Fibroblast of mammary gland (primary cell): ENCODE data around the gene ZFHX2.

ENCODE experiments used
- DNase-seq: peaks from one replicate; pipeline ENCODE4 v3.0.0-alpha.2; 2010; ENCODE audit warnings: low read depth
- H3K4me3 ChIP-seq: 2 replicates; pipeline ENCODE4 v1.5.1; 2011; ENCODE audit warnings: low read depth, mild to moderate bottlenecking, low read length, moderate library complexity; ENCODE audit not compliant: control insufficient read depth
- TF ChIP-seq, protein P1 (sequence below): conservative IDR thresholded peaks from 2 replicates; pipeline ENCODE4 v1.5.1; 2011; ENCODE audit warnings: low read depth, low read length, inconsistent platforms; ENCODE audit not compliant: control insufficient read depth, insufficient read depth

The ZFHX2 gene

DNA sequence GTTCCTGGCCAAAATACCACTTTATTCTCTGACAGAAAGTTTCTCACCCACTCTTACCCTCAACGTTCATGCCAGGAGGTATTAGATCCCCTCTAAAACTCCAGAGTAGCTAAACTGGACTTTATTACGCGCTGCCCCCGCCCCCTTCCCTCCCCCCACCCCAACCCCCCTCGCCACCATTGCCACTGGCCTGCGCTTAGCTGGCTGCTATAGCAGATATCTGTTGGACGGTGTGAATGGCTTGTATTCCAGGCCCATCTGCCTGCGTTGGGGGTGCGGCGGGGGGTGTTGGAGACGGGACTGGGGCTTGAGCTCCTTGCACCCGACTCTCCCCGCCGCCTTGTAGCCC lies 3.9 kb upstream of the ZFHX2 start:
- TF ChIP-seq, protein P1, sequence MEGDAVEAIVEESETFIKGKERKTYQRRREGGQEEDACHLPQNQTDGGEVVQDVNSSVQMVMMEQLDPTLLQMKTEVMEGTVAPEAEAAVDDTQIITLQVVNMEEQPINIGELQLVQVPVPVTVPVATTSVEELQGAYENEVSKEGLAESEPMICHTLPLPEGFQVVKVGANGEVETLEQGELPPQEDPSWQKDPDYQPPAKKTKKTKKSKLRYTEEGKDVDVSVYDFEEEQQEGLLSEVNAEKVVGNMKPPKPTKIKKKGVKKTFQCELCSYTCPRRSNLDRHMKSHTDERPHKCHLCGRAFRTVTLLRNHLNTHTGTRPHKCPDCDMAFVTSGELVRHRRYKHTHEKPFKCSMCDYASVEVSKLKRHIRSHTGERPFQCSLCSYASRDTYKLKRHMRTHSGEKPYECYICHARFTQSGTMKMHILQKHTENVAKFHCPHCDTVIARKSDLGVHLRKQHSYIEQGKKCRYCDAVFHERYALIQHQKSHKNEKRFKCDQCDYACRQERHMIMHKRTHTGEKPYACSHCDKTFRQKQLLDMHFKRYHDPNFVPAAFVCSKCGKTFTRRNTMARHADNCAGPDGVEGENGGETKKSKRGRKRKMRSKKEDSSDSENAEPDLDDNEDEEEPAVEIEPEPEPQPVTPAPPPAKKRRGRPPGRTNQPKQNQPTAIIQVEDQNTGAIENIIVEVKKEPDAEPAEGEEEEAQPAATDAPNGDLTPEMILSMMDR = no peak
- no peak for DNase-seq
- peak overlapping the region; percentile 90 for H3K4me3 ChIP-seq

- TF ChIP-seq, protein P1 = no peak
- DNase-seq = no peak
- H3K4me3 ChIP-seq = peak overlapping the region; percentile 60
These were observed 726 bp downstream of the ZFHX2 start for GRCh38 chr14:23550812-23551265.

DNA sequence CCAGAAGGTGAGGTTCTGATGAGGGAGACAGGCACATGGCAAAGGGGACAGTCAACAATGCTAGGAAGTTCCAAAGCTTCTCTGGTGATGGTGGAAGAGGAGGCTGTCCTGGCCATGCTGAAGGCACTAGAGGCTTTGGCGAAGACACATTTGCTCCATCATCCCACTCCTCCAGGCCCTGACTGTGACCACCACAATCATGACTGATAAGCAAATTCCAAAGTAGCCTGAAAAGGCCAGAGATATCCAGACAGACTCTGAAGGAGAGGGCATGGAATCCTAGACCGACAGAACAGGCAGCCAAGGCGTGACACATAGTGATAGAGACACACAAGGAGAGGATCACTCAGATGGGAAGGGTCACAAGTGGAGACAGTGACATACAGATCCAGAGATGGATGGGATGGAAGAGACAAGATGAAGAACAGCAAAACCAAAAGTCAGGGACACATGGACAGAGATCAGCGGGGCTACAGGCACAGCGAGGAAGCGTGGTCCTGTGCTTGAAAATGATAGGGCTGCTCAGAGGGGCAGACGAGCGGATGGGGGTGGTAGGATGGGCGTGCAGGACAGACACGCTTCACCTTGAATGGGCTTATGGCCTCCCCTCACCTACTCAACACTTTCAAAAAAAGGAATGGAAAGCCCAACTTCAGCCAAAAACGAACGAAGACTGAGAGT lies 1.3 kb downstream of the ZFHX2 start:
- peak overlapping the region; percentile 60 for H3K4me3 ChIP-seq
- TF ChIP-seq, protein P1 = no peak
- DNase-seq = no peak

GRCh38 chr14:23548351-23549318 lies 2.9 kb downstream of the ZFHX2 start:
- DNase-seq = peak; percentile 40
- TF ChIP-seq, protein P1 = no peak
- H3K4me3 ChIP-seq = no peak overlapping the region

DNA sequence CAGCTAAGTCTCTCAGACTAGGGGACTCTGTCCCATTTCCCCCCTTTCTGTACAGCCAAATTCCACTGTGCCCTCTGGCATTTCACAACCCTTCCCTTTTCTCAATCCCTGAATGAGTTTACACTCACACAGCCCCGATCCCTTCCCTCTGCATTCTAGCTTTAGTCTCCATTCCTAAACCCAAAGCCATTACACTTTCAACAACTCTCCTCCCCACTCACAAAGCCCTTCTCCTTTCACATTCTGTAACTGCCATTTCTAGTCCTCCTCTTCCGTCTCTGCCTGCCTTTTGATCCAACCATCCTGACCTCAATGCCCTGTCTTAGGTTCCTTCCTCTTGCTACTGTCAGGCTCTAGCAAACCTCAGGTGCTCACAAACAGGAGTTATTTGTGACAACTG lies 3.6 kb downstream of the ZFHX2 start:
- TF ChIP-seq, protein P1 = no peak
- DNase-seq = no peak
- H3K4me3 ChIP-seq = no peak overlapping the region

DNA sequence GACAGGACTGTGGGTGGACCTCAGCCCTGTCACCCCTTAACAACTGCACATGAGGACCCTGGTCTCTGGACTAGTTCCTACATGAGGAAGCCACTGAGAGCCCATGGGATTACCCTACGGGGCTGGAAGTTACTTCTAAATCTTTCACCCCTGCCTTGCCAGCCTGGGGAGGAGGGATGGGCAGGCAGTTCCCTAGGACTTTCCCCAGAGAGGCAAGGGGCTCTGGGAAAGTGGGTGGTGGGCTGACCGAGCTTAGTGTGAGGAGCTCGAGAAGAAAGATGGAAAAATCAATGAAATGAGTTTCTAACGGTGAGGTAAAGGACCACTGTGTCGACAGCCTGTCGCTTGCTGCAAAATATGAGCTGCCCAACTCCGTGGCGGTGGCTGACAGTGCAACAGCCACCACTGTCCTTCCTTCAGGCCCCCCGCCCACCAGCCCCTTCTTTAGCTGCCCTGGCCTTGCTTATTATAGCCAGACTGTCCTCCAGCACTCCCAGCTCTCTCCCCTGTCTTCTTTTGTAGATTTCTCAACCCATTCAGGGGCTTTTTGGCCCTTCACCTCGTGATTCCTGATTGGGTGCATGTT lies 5.0 kb downstream of the ZFHX2 start:
- H3K4me3 ChIP-seq = no peak overlapping the region
- no peak for DNase-seq
- TF ChIP-seq, protein P1 = no peak
